Lower lobe of right lung (tissue), 2 donors: ENCODE data around the gene KHNYN. TPM values are rescaled to one million over a fixed set of nuclear protein-coding genes. Genes with fewer than 3 reads are reported as not detected.

Experiments
- ATAC-seq, 2 donors: fragments of 200-7000 bp; cut with Tn5 transposase; one replicate each; pipeline ENCODE4 v1.9.1; 2020 to 2022; ENCODE audit warnings: mild to moderate bottlenecking in 2 of 2, moderate library complexity in 2 of 2
- DNase-seq: peaks from one replicate; pipeline ENCODE4 v3.0.0-alpha.2; 2020
- H3K27ac ChIP-seq: fragments of 200-600 bp; one replicate; pipeline ENCODE4 v1.8.0; 2022
- H3K27me3 ChIP-seq: fragments of 200-600 bp; one replicate; pipeline ENCODE4 v1.8.0; 2022; ENCODE audit warnings: low read depth
- H3K36me3 ChIP-seq: fragments of 200-600 bp; one replicate; pipeline ENCODE4 v1.8.0; 2022; ENCODE audit warnings: mild to moderate bottlenecking
- H3K4me1 ChIP-seq: fragments of 200-600 bp; one replicate; pipeline ENCODE4 v1.8.0; 2022
- H3K4me3 ChIP-seq: fragments of 200-600 bp; one replicate; pipeline ENCODE4 v1.8.0; 2022; ENCODE audit warnings: mild to moderate bottlenecking
- H3K9me3 ChIP-seq: fragments of 200-600 bp; one replicate; pipeline ENCODE4 v1.8.0; 2022
- CTCF ChIP-seq: fragments of 200-600 bp; IDR thresholded peaks from one replicate; pipeline ENCODE4 v1.8.0; 2022; ENCODE audit warnings: antibody characterized with exemption, mild to moderate bottlenecking
- intact Hi-C: fragments of 100-400 bp; cut with DNase I; formaldehyde crosslinking; loops from one replicate; pipeline ENCODE4 v1.11.0; 2022
- total RNA-seq: library from RNA; stranded (reverse); fragmentation: NEBNext Ultra II Directional; extraction: Animal tissue kit (Norgen Biotek cat#: 25700); gene quantifications from one replicate; pipeline ENCODE4 v1.2.1, GENCODE V29; 2021
- donor health status: DM: no; HTN: yes; CAD: no; lungs with severe emphysema.

Gene KHNYN
- total RNA-seq, 1 donor from 2014 or later = 61.4 TPM

GRCh38 chr14:24415421-24416253 is 14.1 kb upstream of the KHNYN start:
- H3K27ac ChIP-seq = no peak overlapping the region
- DNase-seq = no peak
- H3K4me1 ChIP-seq = peaks cover 9% of the 10 kb centered on the region
- no peak for TF ChIP-seq CTCF
- no peaks in the 10 kb centered on the region for H3K27me3 ChIP-seq
- H3K36me3 ChIP-seq = peaks cover 39% of the 10 kb centered on the region
- ATAC-seq = no peak
- H3K9me3 ChIP-seq = no peaks in the 10 kb centered on the region
- no peak overlapping the region for H3K4me3 ChIP-seq
- intact Hi-C loops = loop anchor here (10.0 kb wide), 1 partner anchor 51 kb away; the partner anchor contains the start of gene NFATC4

GRCh38 chr14:24416254-24416931 is 13.4 kb upstream of the KHNYN start:
- H3K9me3 ChIP-seq = no peaks in the 10 kb centered on the region
- H3K27ac ChIP-seq = no peak overlapping the region
- H3K4me1 ChIP-seq = peaks cover 9% of the 10 kb centered on the region
- DNase-seq (no peak), ATAC-seq (no peak)
- intact Hi-C loops = loop anchor here (10.0 kb wide), 1 partner anchor 52 kb away; the partner anchor contains the start of gene NFATC4
- H3K4me3 ChIP-seq = no peak overlapping the region
- no peak for TF ChIP-seq CTCF
- peaks cover 32% of the 10 kb centered on the region for H3K36me3 ChIP-seq
- no peaks in the 10 kb centered on the region for H3K27me3 ChIP-seq

DNA sequence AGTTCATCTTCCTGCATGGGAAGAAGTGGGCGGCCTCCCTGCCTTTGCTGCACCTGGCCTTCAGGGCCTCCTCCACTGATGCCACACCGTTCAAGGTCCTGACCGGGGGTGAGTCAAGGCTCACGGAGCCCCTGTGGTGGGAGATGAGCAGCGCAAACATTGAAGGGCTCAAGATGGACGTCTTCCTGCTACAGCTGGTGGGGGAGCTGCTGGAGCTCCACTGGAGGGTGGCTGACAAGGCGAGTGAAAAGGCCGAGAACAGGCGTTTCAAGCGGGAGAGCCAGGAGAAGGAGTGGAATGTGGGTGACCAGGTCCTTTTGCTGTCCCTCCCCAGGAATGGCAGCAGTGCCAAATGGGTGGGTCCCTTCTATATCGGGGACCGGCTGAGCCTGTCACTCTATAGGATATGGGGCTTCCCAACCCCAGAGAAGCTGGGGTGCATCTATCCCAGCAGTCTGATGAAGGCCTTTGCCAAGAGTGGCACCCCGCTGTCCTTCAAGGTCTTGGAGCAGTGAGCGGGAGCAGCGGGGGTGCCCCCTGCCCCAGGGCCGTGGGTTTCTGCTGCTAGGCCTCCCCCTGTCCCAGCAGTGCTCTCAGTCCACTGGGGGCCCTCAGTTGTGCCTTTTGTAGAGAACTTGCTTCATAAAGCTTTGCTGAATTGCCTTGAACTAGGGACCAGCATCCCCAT is 12.7 kb upstream of the KHNYN start:
- peaks cover 27% of the 10 kb centered on the region for H3K36me3 ChIP-seq

DNA sequence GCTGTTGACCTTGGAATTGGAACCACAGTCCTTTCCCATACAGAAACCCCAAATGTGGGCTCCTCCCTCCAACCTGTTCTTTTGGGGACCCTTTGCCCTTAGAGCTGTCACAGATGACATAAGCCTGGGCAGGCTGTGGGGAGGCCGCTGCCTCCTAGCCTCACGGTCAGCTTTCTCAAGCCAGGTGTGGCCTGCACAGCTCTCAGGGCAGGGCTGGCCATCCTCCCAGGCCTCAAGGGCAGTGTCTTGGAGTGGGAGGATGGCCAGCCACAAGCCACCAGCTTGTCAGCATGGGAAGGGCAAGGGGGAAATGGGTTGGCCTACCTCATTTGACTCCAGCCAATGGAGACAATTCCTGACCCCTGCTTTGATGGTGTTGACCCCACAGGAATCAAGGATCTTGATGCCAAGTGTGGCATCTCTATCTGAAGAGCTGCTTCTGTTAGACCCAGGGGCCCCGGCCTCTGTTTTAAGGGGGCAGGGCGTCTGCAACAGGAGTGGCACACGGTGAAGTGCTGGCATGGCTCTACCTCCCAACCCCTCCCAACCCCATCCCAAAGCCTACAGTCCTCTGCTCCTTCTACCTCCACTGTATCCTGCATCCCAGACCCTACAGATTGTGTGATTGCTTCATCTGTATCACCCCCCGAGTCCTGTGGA is 11.8 kb upstream of the KHNYN start:
- H3K36me3 ChIP-seq = peaks cover 23% of the 10 kb centered on the region
- DNase-seq (no peak), ATAC-seq (no peak)
- H3K4me3 ChIP-seq = no peak overlapping the region
- intact Hi-C loops = loop anchor here (10.0 kb wide), 1 partner anchor 53 kb away; the partner anchor contains the start of gene NFATC4
- no peak for TF ChIP-seq CTCF
- peaks cover 16% of the 10 kb centered on the region for H3K4me1 ChIP-seq
- no peak overlapping the region for H3K27ac ChIP-seq
- H3K9me3 ChIP-seq = no peaks in the 10 kb centered on the region
- no peaks in the 10 kb centered on the region for H3K27me3 ChIP-seq

More for the DNA sequence above, 12.7 kb upstream of the KHNYN start:
- Histone ChIP-seq H3K27ac (no peak overlapping the region), H3K4me3 (no peak overlapping the region), H3K27me3 (no peaks in the 10 kb centered on the region), H3K9me3 (no peaks in the 10 kb centered on the region), H3K4me1 (peaks cover 9% of the 10 kb centered on the region)
- ATAC-seq (no peak), DNase-seq (no peak)
- intact Hi-C loops = loop anchor here (10.0 kb wide), 1 partner anchor 52 kb away; the partner anchor contains the start of gene NFATC4
- TF ChIP-seq CTCF = no peak

GRCh38 chr14:24418492-24418873 is 11.3 kb upstream of the KHNYN start:
- H3K27ac ChIP-seq = no peak overlapping the region
- intact Hi-C loops = loop anchor here (10.0 kb wide), 1 partner anchor 54 kb away; the partner anchor contains the start of gene NFATC4
- TF ChIP-seq CTCF = no peak
- H3K9me3 ChIP-seq = no peaks in the 10 kb centered on the region
- peaks cover 16% of the 10 kb centered on the region for H3K4me1 ChIP-seq
- DNase-seq = no peak
- peaks cover 18% of the 10 kb centered on the region for H3K36me3 ChIP-seq
- peak; percentile 32 to 65 for ATAC-seq
- H3K4me3 ChIP-seq = no peak overlapping the region
- no peaks in the 10 kb centered on the region for H3K27me3 ChIP-seq
